ENCODE measurements around the gene MMAA.
"Not testable (repeated sequence)": the region's sequence is repeated elsewhere in the genome, so short reads cannot be mapped to it uniquely, and the experiment has no call there.

MMAA gene

GRCh38 chr4:145618932-145619638 is at the start of gene MMAA:
TSS of gene MMAA (plus strand) at chr4:145619385. CDS start at chr4:145639140, 19,755 bp downstream.
- peak; percentile 37 for DNase-seq

- DNase-seq, result not testable (repeated sequence)
These were observed 44.6 kb upstream of the MMAA start for GRCh38 chr4:145574546-145574945.

- DNase-seq, result no peak
These were observed 38.3 kb upstream of the MMAA start for GRCh38 chr4:145580906-145581305.

- DNase-seq, result no peak
These were observed 35.8 kb upstream of the MMAA start for GRCh38 chr4:145583191-145584055.

GRCh38 chr4:145587088-145587754 is 32.0 kb upstream of the MMAA start:
- DNase-seq, result no peak

- not testable (repeated sequence) for DNase-seq
These were observed 29.8 kb upstream of the MMAA start for GRCh38 chr4:145589381-145589780.

GRCh38 chr4:145589916-145590702 is 29.1 kb upstream of the MMAA start:
- DNase-seq, result no peak

GRCh38 chr4:145602129-145602760 is 16.9 kb upstream of the MMAA start:
- no peak for DNase-seq

- no peak for DNase-seq
These were observed 13.2 kb upstream of the MMAA start for GRCh38 chr4:145605941-145606340.

GRCh38 chr4:145609481-145610427 is 9.4 kb upstream of the MMAA start:
- no peak for DNase-seq

GRCh38 chr4:145613566-145614232 is 5.5 kb upstream of the MMAA start:
- no peak for DNase-seq

GRCh38 chr4:145614233-145614610 is 5.0 kb upstream of the MMAA start:
- DNase-seq, result no peak

GRCh38 chr4:145618210-145618931 is 814 bp upstream of the MMAA start:
- DNase-seq, result no peak

GRCh38 chr4:145619639-145619996 is 433 bp downstream of the MMAA start:
- DNase-seq, result no peak

- DNase-seq, result not testable (repeated sequence)
These were observed 2.9 kb downstream of the MMAA start for GRCh38 chr4:145622067-145622466.

- DNase-seq, result no peak
These were observed 4.6 kb downstream of the MMAA start for GRCh38 chr4:145623831-145624230.

GRCh38 chr4:145625677-145626622 is 6.8 kb downstream of the MMAA start:
- DNase-seq, result peak; percentile 0

GRCh38 chr4:145626623-145626982 is 7.4 kb downstream of the MMAA start:
- no peak for DNase-seq

GRCh38 chr4:145635117-145635516 is 15.9 kb downstream of the MMAA start:
- DNase-seq, result no peak
